ENCODE measurements around the gene SLC12A5.

Gene SLC12A5

GRCh38 chr20:46030284-46031013 is 1.4 kb downstream of the SLC12A5 start:
- DNase-seq: no peak

GRCh38 chr20:46031014-46031569 is 2.1 kb downstream of the SLC12A5 start:
- DNase-seq: no peak

- DNase-seq: no peak
These were observed 2.8 kb downstream of the SLC12A5 start for GRCh38 chr20:46031701-46032254.

GRCh38 chr20:46034039-46034438 is 5.0 kb downstream of the SLC12A5 start:
- DNase-seq: no peak

GRCh38 chr20:46035253-46035652 is 6.2 kb downstream of the SLC12A5 start:
- no peak for DNase-seq

- no peak for DNase-seq
These were observed 6.7 kb downstream of the SLC12A5 start for GRCh38 chr20:46035713-46036112.

GRCh38 chr20:46036370-46036769 is 7.4 kb downstream of the SLC12A5 start:
- DNase-seq: no peak

- DNase-seq: no peak
These were observed 8.0 kb downstream of the SLC12A5 start for GRCh38 chr20:46037036-46037435.

GRCh38 chr20:46040902-46041535 is 12.0 kb downstream of the SLC12A5 start:
- no peak for DNase-seq

GRCh38 chr20:46043556-46043955 is 14.5 kb downstream of the SLC12A5 start:
- no peak for DNase-seq

GRCh38 chr20:46044896-46045295 is 15.9 kb downstream of the SLC12A5 start:
- DNase-seq: no peak

- no peak for DNase-seq
These were observed 17.7 kb downstream of the SLC12A5 start for GRCh38 chr20:46046588-46047310.

- DNase-seq: no peak
These were observed 18.8 kb downstream of the SLC12A5 start for GRCh38 chr20:46047821-46048220.

GRCh38 chr20:46049190-46049589 is 20.2 kb downstream of the SLC12A5 start:
- DNase-seq: no peak

GRCh38 chr20:46049815-46050214 is 20.8 kb downstream of the SLC12A5 start:
- no peak for DNase-seq

- no peak for DNase-seq
These were observed 21.4 kb downstream of the SLC12A5 start for GRCh38 chr20:46050444-46050843.

GRCh38 chr20:46050885-46051284 is 21.9 kb downstream of the SLC12A5 start:
- DNase-seq: no peak

GRCh38 chr20:46051556-46052308 is 22.7 kb downstream of the SLC12A5 start:
- DNase-seq: no peak

GRCh38 chr20:46053416-46053815 is 24.4 kb downstream of the SLC12A5 start:
- DNase-seq: no peak

- no peak for DNase-seq
These were observed 25.6 kb downstream of the SLC12A5 start for GRCh38 chr20:46054606-46055005.

- DNase-seq: no peak
These were observed 26.3 kb downstream of the SLC12A5 start for GRCh38 chr20:46055269-46055668.

- no peak for DNase-seq
These were observed 27.2 kb downstream of the SLC12A5 start for GRCh38 chr20:46056027-46056833.

Measured in GF-D8 (cell line).